HepG2 (cell line): Measurements from ENCODE around the gene RNF133. TPM values are rescaled to one million over a fixed set of nuclear protein-coding genes. Genes with fewer than 3 reads are reported as not detected.

ENCODE experiments used
- ATAC-seq: fragments of 200-7000 bp; cut with Tn5 transposase; 3 replicates; pipeline ENCODE4 v1.9.1; 2020; ENCODE audit warnings: mild to moderate bottlenecking, moderate library complexity
- BruUV-seq: library from RNA; stranded (reverse); fragments of 400-500 nt; replicated peaks from 2 replicates; lab custom pipeline; 2021; lab: Mats Ljungman, UMichigan
- CTCF ChIA-PET: fragments of 300-600 bp; formaldehyde crosslinking; extraction: SDS; loops from one replicate; lab custom pipeline; 2021; ENCODE audit warnings: low total read pairs, inconsistent platforms, low intra/inter-chr PET ratio; lab: Yijun Ruan, JAX
- POLR2A ChIA-PET: fragments of 350-600 bp; sonication (Branson Sonifier 250); formaldehyde crosslinking; loops from one replicate; lab custom pipeline; 2020; ENCODE audit warnings: antibody characterized with exemption, inconsistent platforms; lab: Yijun Ruan, JAX
- DNase-seq: peaks from one replicate; pipeline ENCODE4 v3.0.0-alpha.2; 2015; ENCODE audit warnings: low spot score
- FAIRE-seq: peaks from 3 replicates; lab custom pipeline; 2011; peaks lifted over from hg19 to GRCh38; lab: Jason Lieb, UNC
- H2AFZ ChIP-seq: one replicate; pipeline ENCODE4 v1.6.1; 2011; ENCODE audit warnings: low read length, inconsistent platforms
- H3K27ac ChIP-seq: fragments of 300-600 bp; 3 replicates; pipeline ENCODE4 v1.8.0; 2011; ENCODE audit warnings: mixed run types, mild to moderate bottlenecking, mixed read lengths, low read length, inconsistent platforms; ENCODE audit not compliant: insufficient read depth; ENCODE audit errors: extremely low read length
- H3K27me3 ChIP-seq, 2 experiments: fragments of 200-600 bp in 1 of 2; 2 replicates in 1 of 2; 3 replicates in 1 of 2; pipeline versions ENCODE4 v1.6.0 to v1.8.0; 2011; ENCODE audit warnings: low read length in 2 of 2, mild to moderate bottlenecking in 2 of 2, moderate library complexity in 2 of 2, inconsistent platforms in 1 of 2; ENCODE audit not compliant: insufficient read depth in 2 of 2, control insufficient read depth in 1 of 2
- H3K36me3 ChIP-seq, 2 experiments: fragments of 200-600 bp in 1 of 2; replicated peaks in 1 of 2; 2 replicates in 1 of 2; 3 replicates in 1 of 2; pipeline versions ENCODE4 v1.5.1 to v1.8.0; 2011; ENCODE audit warnings: low read length in 2 of 2, inconsistent platforms in 1 of 2; ENCODE audit not compliant: insufficient read depth in 2 of 2, control insufficient read depth in 1 of 2
- H3K4me1 ChIP-seq: 2 replicates; pipeline ENCODE4 v1.5.1; 2012; ENCODE audit warnings: low read length, inconsistent platforms; ENCODE audit not compliant: insufficient read depth
- H3K4me2 ChIP-seq: 2 replicates; pipeline ENCODE4 v1.6.0; 2011; ENCODE audit warnings: low read depth, low read length, inconsistent platforms
- H3K4me3 ChIP-seq, 3 experiments: fragments of 200-600 bp in 1 of 3; sonication (generic), shearing (Covaris generic) in 1 of 3; replicated peaks in 1 of 3; 2 replicates each; pipeline ENCODE4 v1.5.1; 2011 to 2016; ENCODE audit warnings: low read length in 3 of 3, inconsistent platforms in 2 of 3, low read depth in 2 of 3, mild to moderate bottlenecking in 2 of 3, control low read depth in 1 of 3, mixed read lengths in 1 of 3; ENCODE audit not compliant: insufficient read depth in 1 of 3
- H3K79me2 ChIP-seq: one replicate; pipeline ENCODE4 v1.6.1; 2011; ENCODE audit warnings: low read length, inconsistent platforms; ENCODE audit not compliant: insufficient read depth
- H3K9ac ChIP-seq: 2 replicates; pipeline ENCODE4 v1.6.0; 2011; ENCODE audit warnings: mild to moderate bottlenecking, low read depth, low read length, inconsistent platforms; ENCODE audit not compliant: insufficient read depth
- H3K9me3 ChIP-seq: 2 replicates; pipeline ENCODE4 v1.5.1; 2012; ENCODE audit warnings: mild to moderate bottlenecking, low read length
- H4K20me1 ChIP-seq: 2 replicates; pipeline ENCODE4 v1.6.0; 2011; ENCODE audit warnings: inconsistent platforms, mild to moderate bottlenecking, low read length, moderate library complexity; ENCODE audit not compliant: insufficient read depth
- AFF4 ChIP-seq: sonication (generic); formaldehyde crosslinking; IDR thresholded peaks from 2 replicates; pipeline ENCODE4 v1.4.0; 2020; ENCODE audit warnings: missing genetic modification reagents
- ATF7 ChIP-seq, 2 experiments: fragments of 450-650 bp in 1 of 2; sonication (generic) in 1 of 2; formaldehyde crosslinking in 1 of 2; IDR thresholded peaks; 2 replicates each; pipeline versions ENCODE4 v1.4.0 to v1.6.1; 2016 to 2020; ENCODE audit warnings: antibody characterized with exemption in 1 of 2, mild to moderate bottlenecking in 1 of 2, missing genetic modification reagents in 1 of 2
- MED8 ChIP-seq: sonication (generic); formaldehyde crosslinking; IDR thresholded peaks from 2 replicates; pipeline ENCODE4 v1.8.1; 2023; ENCODE audit warnings: mild to moderate bottlenecking, missing genetic modification reagents; ENCODE audit not compliant: insufficient replicate concordance
- MTA3 ChIP-seq: sonication (generic); formaldehyde crosslinking; IDR thresholded peaks from 2 replicates; pipeline ENCODE4 v1.4.0; 2020; ENCODE audit warnings: missing genetic modification reagents
- NFIC ChIP-seq: IDR thresholded peaks from 2 replicates; pipeline ENCODE4 v1.6.1; 2012; ENCODE audit warnings: mild to moderate bottlenecking, low read length, inconsistent platforms
- NFYC ChIP-seq: IDR thresholded peaks from 2 replicates; pipeline ENCODE4 v1.6.1; 2016; ENCODE audit warnings: missing genetic modification reagents, missing compliant biosample characterization
- RARG ChIP-seq: sonication (generic); formaldehyde crosslinking; IDR thresholded peaks from 2 replicates; pipeline ENCODE4 v1.4.0; 2020; ENCODE audit warnings: low read depth, mild to moderate bottlenecking, missing genetic modification reagents
- RBAK ChIP-seq: sonication (generic); formaldehyde crosslinking; IDR thresholded peaks from 2 replicates; pipeline ENCODE4 v1.5.1; 2020; ENCODE audit warnings: mild to moderate bottlenecking, missing genetic modification reagents
- SP140L ChIP-seq: sonication (generic); formaldehyde crosslinking; IDR thresholded peaks from 2 replicates; pipeline ENCODE4 v1.4.0; 2020; ENCODE audit warnings: missing genetic modification reagents, borderline replicate concordance
- SSRP1 ChIP-seq: IDR thresholded peaks from 2 replicates; pipeline ENCODE4 v1.6.1; 2016; ENCODE audit warnings: control low read depth
- TAF1 ChIP-seq: sonication (generic); formaldehyde crosslinking; IDR thresholded peaks from 2 replicates; pipeline ENCODE4 v1.4.0; 2020; ENCODE audit warnings: missing genetic modification reagents
- U2AF1 ChIP-seq: fragments of 200-400 bp; formaldehyde crosslinking; optimal IDR thresholded peaks from 2 replicates; pipeline ENCODE3; 2017; ENCODE audit warnings: mild to moderate bottlenecking, low read depth, low read length
- ZBTB1 ChIP-seq: sonication (generic); formaldehyde crosslinking; IDR thresholded peaks from 2 replicates; pipeline ENCODE4 v1.4.0; 2020; ENCODE audit warnings: missing genetic modification reagents, borderline replicate concordance
- ZBTB38 ChIP-seq: sonication (generic); formaldehyde crosslinking; IDR thresholded peaks from 2 replicates; pipeline ENCODE4 v1.5.1; 2020; ENCODE audit warnings: mild to moderate bottlenecking, missing genetic modification reagents
- ZNF484 ChIP-seq: sonication (generic); formaldehyde crosslinking; IDR thresholded peaks from 2 replicates; pipeline ENCODE4 v1.5.1; 2020; ENCODE audit warnings: mild to moderate bottlenecking, low read depth, missing genetic modification reagents, borderline replicate concordance
- ZNF766 ChIP-seq: sonication (generic); formaldehyde crosslinking; IDR thresholded peaks from 2 replicates; pipeline ENCODE4 v1.5.0; 2020; ENCODE audit warnings: missing genetic modification reagents, borderline replicate concordance
- WGBS: methylation state at CpG from one replicate; pipeline ENCODE4 v1.1.6; 2017; ENCODE audit warnings: low lambda C conversion rate; 5-methylcytosine and 5-hydroxymethylcytosine counted together
- in situ Hi-C: cut with HindIII; loops from 2 replicates; pipeline ENCODE4 v1.10.0; 2017; ENCODE audit warnings: low pct_unique_long_range_greater_than_20kb; ENCODE audit not compliant: extremely low pct_ligation_motif_present
- intact Hi-C: fragments of 100-400 bp; cut with micrococcal nuclease; formaldehyde crosslinking; loops from one replicate; pipeline ENCODE4 v1.10.0; 2022; ENCODE audit not compliant: unreplicated experiment
- polyA plus RNA-seq, 8 experiments: library from polyadenylated mRNA; depleted of rRNA in 3 of 8; stranded (reverse) in 7 of 8; unstranded in 1 of 8; fragments of >200 nt; fragmentation: Illumina TruSeq in 4 of 8; extraction: Trizol in 4 of 8; gene quantifications; 2 replicates each; pipeline versions ENCODE4 v1.2.1 to v1.2.3, GENCODE V29; 2011 to 2016; ENCODE audit warnings: low read depth in 4 of 8, missing spikeins in 1 of 8, mixed read lengths in 1 of 8; ENCODE audit not compliant: insufficient read depth in 1 of 8
- total RNA-seq, 5 experiments: library from RNA; depleted of rRNA; stranded (reverse); fragments of >200 nt; fragmentation: Illumina TruSeq; extraction: Trizol; gene quantifications; 2 replicates each; pipeline ENCODE4 v1.2.3, GENCODE V29; 2016; ENCODE audit warnings: low read depth in 1 of 5
- TF ChIP-seq, protein P1 (sequence below): sonication (generic); formaldehyde crosslinking; IDR thresholded peaks from 2 replicates; pipeline ENCODE4 v1.4.0; 2020; ENCODE audit warnings: mild to moderate bottlenecking, missing genetic modification reagents
- TF ChIP-seq, protein P2 (sequence below): sonication (generic); formaldehyde crosslinking; IDR thresholded peaks from 2 replicates; pipeline ENCODE4 v1.5.0; 2020; ENCODE audit warnings: mild to moderate bottlenecking, missing genetic modification reagents

Gene RNF133
- total and polyA plus RNA-seq, 2 of the 13 experiments (the other 11 are each of a cell fraction or from before 2014, with no cell fraction given) = 0.13 to 1.00 TPM

GRCh38 chr7:122715183-122715582 lies 16.3 kb upstream of the RNF133 start:
- WGBS = 100% methylated on average over 3 of the region's 3 CpGs

GRCh38 chr7:122710916-122711315 lies 12.0 kb upstream of the RNF133 start:
- Histone ChIP-seq H2AFZ (no peak overlapping the region), H3K4me2 (no peak overlapping the region), H3K4me3 (no peak overlapping the region), H3K9me3 (no peaks in the 10 kb centered on the region), H3K4me1 (peaks cover 20% of the 10 kb centered on the region), H3K79me2 (no peaks in the 10 kb centered on the region), H3K9ac (no peak overlapping the region), H4K20me1 (no peaks in the 10 kb centered on the region), H3K27ac (no peak overlapping the region)
- BruUV-seq = no TSS peak
- in situ Hi-C loops (no loop called here), intact Hi-C loops (no loop called here)
- 73% methylated on average over 1 of the region's 1 CpG for WGBS
- ChIA-PET CTCF (no interaction called here), POLR2A (no interaction called here)
- FAIRE-seq (no peak), ATAC-seq (no peak)
- TF ChIP-seq RBAK (no peak), MED8 (CRISPR knock-in tag) (no peak), AFF4 (CRISPR knock-in tag) (no peak), TAF1 (no peak), ZBTB38 (CRISPR knock-in tag) (no peak), SSRP1 (no peak), NFYC (CRISPR knock-in tag) (no peak), RARG (CRISPR knock-in tag) (no peak)
- TF ChIP-seq, protein P1, sequence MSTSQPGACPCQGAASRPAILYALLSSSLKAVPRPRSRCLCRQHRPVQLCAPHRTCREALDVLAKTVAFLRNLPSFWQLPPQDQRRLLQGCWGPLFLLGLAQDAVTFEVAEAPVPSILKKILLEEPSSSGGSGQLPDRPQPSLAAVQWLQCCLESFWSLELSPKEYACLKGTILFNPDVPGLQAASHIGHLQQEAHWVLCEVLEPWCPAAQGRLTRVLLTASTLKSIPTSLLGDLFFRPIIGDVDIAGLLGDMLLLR = no peak
- TF ChIP-seq, protein P2, sequence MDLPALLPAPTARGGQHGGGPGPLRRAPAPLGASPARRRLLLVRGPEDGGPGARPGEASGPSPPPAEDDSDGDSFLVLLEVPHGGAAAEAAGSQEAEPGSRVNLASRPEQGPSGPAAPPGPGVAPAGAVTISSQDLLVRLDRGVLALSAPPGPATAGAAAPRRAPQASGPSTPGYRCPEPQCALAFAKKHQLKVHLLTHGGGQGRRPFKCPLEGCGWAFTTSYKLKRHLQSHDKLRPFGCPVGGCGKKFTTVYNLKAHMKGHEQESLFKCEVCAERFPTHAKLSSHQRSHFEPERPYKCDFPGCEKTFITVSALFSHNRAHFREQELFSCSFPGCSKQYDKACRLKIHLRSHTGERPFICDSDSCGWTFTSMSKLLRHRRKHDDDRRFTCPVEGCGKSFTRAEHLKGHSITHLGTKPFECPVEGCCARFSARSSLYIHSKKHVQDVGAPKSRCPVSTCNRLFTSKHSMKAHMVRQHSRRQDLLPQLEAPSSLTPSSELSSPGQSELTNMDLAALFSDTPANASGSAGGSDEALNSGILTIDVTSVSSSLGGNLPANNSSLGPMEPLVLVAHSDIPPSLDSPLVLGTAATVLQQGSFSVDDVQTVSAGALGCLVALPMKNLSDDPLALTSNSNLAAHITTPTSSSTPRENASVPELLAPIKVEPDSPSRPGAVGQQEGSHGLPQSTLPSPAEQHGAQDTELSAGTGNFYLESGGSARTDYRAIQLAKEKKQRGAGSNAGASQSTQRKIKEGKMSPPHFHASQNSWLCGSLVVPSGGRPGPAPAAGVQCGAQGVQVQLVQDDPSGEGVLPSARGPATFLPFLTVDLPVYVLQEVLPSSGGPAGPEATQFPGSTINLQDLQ (CRISPR knock-in tag) = no peak
- TF ChIP-seq, all 625 proteins: peak for 0
- no peaks in the 10 kb centered on the region for H3K27me3 ChIP-seq
- DNase-seq = no peak
- no peaks in the 10 kb centered on the region for H3K36me3 ChIP-seq

More at GRCh38 chr7:122715183-122715582, 16.3 kb upstream of the RNF133 start:
- TF ChIP-seq ATF7 (IDR thresholded peaks at IDR 0.05) (no peak), ATF7 (CRISPR knock-in tag; IDR thresholded peaks at IDR 0.05) (no peak), ZBTB1 (no peak), SP140L (CRISPR knock-in tag) (no peak), NFIC (no peak), MTA3 (CRISPR knock-in tag) (no peak), ZNF484 (no peak), U2AF1 (no peak), ZNF766 (no peak)
- FAIRE-seq (no peak), DNase-seq (no peak), ATAC-seq (no peak)
- Histone ChIP-seq H3K9me3 (no peaks in the 10 kb centered on the region), H3K79me2 (no peaks in the 10 kb centered on the region), H3K9ac (no peak overlapping the region), H4K20me1 (no peaks in the 10 kb centered on the region), H3K36me3 (no peaks in the 10 kb centered on the region), H3K4me3 (no peak overlapping the region), H3K27me3 (no peaks in the 10 kb centered on the region), H3K4me2 (no peak overlapping the region), H3K4me1 (peaks cover 14% of the 10 kb centered on the region), H3K27ac (no peak overlapping the region), H2AFZ (no peak overlapping the region)
- intact Hi-C loops = no loop called here
- ChIA-PET POLR2A (no interaction called here), CTCF (no interaction called here)
- no TSS peak for BruUV-seq
- in situ Hi-C loops = no loop called here
